Common myeloid progenitor, CD34-positive (primary cell): Measurements from ENCODE around the gene MTX1.
"Not testable (repeated sequence)": the region's sequence is repeated elsewhere in the genome, so short reads cannot be mapped to it uniquely, and the experiment has no call there.

Experiments used
- CTCF ChIA-PET: fragments of 350-600 bp; sonication (Branson Sonifier 250); formaldehyde crosslinking; loops from one replicate; lab custom pipeline; 2021; ENCODE audit warnings: antibody characterized with exemption; lab: Charles Lee
- POLR2A ChIA-PET: fragments of 350-600 bp; sonication (Branson Sonifier 250); formaldehyde crosslinking; loops from one replicate; lab custom pipeline; 2021; ENCODE audit warnings: antibody characterized with exemption; lab: Charles Lee
- DNase-seq, 3 donors: peaks; one replicate each; pipeline versions ENCODE4 v3.0.0 to v3.0.0-alpha.2; 2013
- H3K27ac ChIP-seq, 2 experiments: 1 replicate in 1 of 2; 2 replicates in 1 of 2; pipeline ENCODE4 v1.7.0; 2013; ENCODE audit warnings: inconsistent platforms in 2 of 2, low read length in 2 of 2, mild to moderate bottlenecking in 2 of 2, low read depth in 1 of 2, moderate library complexity in 1 of 2; ENCODE audit not compliant: severe bottlenecking in 2 of 2, insufficient read depth in 1 of 2, poor library complexity in 1 of 2
- H3K27me3 ChIP-seq, 5 experiments: replicated peaks in 2 of 5; 1 replicate in 3 of 5; 2 replicates in 2 of 5; pipeline versions ENCODE4 v1.6.1 to v1.7.0; 2013; ENCODE audit warnings: low read length in 4 of 5, mild to moderate bottlenecking in 2 of 5, moderate library complexity in 2 of 5, inconsistent platforms in 1 of 5; ENCODE audit not compliant: insufficient read depth in 5 of 5, control insufficient read depth in 4 of 5
- H3K36me3 ChIP-seq, 4 experiments: 1 replicate in 2 of 4; 2 replicates in 2 of 4; pipeline versions ENCODE4 v1.6.1 to v1.7.0; 2013; ENCODE audit warnings: low read length in 3 of 4, control low read depth in 1 of 4, mild to moderate bottlenecking in 1 of 4; ENCODE audit not compliant: control insufficient read depth in 4 of 4, insufficient read depth in 4 of 4
- H3K4me1 ChIP-seq, 4 experiments: 1 replicate in 3 of 4; 2 replicates in 1 of 4; pipeline versions ENCODE4 v1.6.1 to v1.7.1; 2013; ENCODE audit warnings: low read length in 3 of 4, mild to moderate bottlenecking in 3 of 4, control low read depth in 1 of 4, inconsistent platforms in 1 of 4, moderate library complexity in 1 of 4; ENCODE audit not compliant: control insufficient read depth in 4 of 4, insufficient read depth in 4 of 4; ENCODE audit errors: control extremely low read depth in 1 of 4
- H3K4me3 ChIP-seq, 7 experiments: 1 replicate in 4 of 7; 2 replicates in 3 of 7; pipeline versions ENCODE4 v1.5.1 to v1.7.0; 2013; ENCODE audit warnings: mild to moderate bottlenecking in 7 of 7, low read length in 6 of 7, moderate library complexity in 6 of 7, inconsistent platforms in 2 of 7, low read depth in 2 of 7, control low read depth in 1 of 7; ENCODE audit not compliant: insufficient read depth in 4 of 7, control insufficient read depth in 1 of 7; ENCODE audit errors: extremely low read depth in 1 of 7
- H3K9me3 ChIP-seq, 5 experiments: 1 replicate in 4 of 5; 2 replicates in 1 of 5; pipeline versions ENCODE4 v1.6.1 to v1.7.1; 2013; ENCODE audit warnings: low read length in 4 of 5, mild to moderate bottlenecking in 2 of 5, inconsistent platforms in 1 of 5, low read depth in 1 of 5, moderate library complexity in 1 of 5; ENCODE audit not compliant: control insufficient read depth in 4 of 5, insufficient read depth in 2 of 5; ENCODE audit errors: control extremely low read depth in 1 of 5
- WGBS: methylation state at CpG from one replicate; pipeline ENCODE4 v1.1.5; 2013; ENCODE audit not compliant: insufficient coverage; 5-methylcytosine and 5-hydroxymethylcytosine counted together

The MTX1 gene

GRCh38 chr1:155232001-155232978 lies 23.8 kb downstream of the MTX1 start:
- CTCF ChIA-PET = interaction anchor here (1.1 kb wide), 1 partner anchor 25 kb away, joined by 5 read pairs; no protein-coding TSS in a partner anchor
- POLR2A ChIA-PET, H3K27ac ChIP-seq, H3K4me1 ChIP-seq, H3K27me3 ChIP-seq, H3K9me3 ChIP-seq, DNase-seq, H3K4me3 ChIP-seq: not testable (repeated sequence)
- 87% methylated on average over 6 of the region's 13 CpGs for WGBS
- peaks cover 5 to 19% (median 8%) of the 10 kb centered on the region in 4 experiments for H3K36me3 ChIP-seq

GRCh38 chr1:155233502-155233901 lies 25.0 kb downstream of the MTX1 start:
- H3K4me3 ChIP-seq, H3K27me3 ChIP-seq, H3K27ac ChIP-seq, DNase-seq, H3K4me1 ChIP-seq, POLR2A ChIA-PET, CTCF ChIA-PET, H3K9me3 ChIP-seq: not testable (repeated sequence)
- H3K36me3 ChIP-seq = peaks cover 6 to 27% (median 12%) of the 10 kb centered on the region in 4 experiments
- 78% methylated on average over 1 of the region's 5 CpGs for WGBS

- peaks cover 6 to 32% (median 16%) of the 10 kb centered on the region in 4 experiments for H3K36me3 ChIP-seq
- H3K27me3 ChIP-seq, H3K4me1 ChIP-seq, H3K27ac ChIP-seq, H3K4me3 ChIP-seq, H3K9me3 ChIP-seq, DNase-seq, POLR2A ChIA-PET: not testable (repeated sequence)
- WGBS = 94% methylated on average over 3 of the region's 9 CpGs
- CTCF ChIA-PET = interaction anchor here (0.7 kb wide), 1 partner anchor 15 kb away, joined by 3 read pairs; no protein-coding TSS in a partner anchor
Measured at GRCh38 chr1:155235375-155235774, 26.9 kb downstream of the MTX1 start.

- peaks cover 6 to 32% (median 16%) of the 10 kb centered on the region in 4 experiments for H3K36me3 ChIP-seq
- no peaks in the 10 kb centered on the region for H3K9me3 ChIP-seq
- ChIA-PET POLR2A (no interaction called here), CTCF (no interaction called here)
- no peak overlapping the region for H3K4me3 ChIP-seq
- WGBS = no CpG with 5 or more reads among the region's 5 CpGs
- no peak overlapping the region for H3K27ac ChIP-seq
- DNase-seq = no peak
- no peaks in the 10 kb centered on the region for H3K27me3 ChIP-seq
- peaks cover 0 to 14% (median 7%) of the 10 kb centered on the region in 4 experiments for H3K4me1 ChIP-seq
Measured at GRCh38 chr1:155236451-155236850, 28.0 kb downstream of the MTX1 start.

- peak; percentile 75 to 86 (median 85) for DNase-seq
- H3K27me3 ChIP-seq = no peaks in the 10 kb centered on the region
- H3K36me3 ChIP-seq = peaks cover 6 to 23% (median 13%) of the 10 kb centered on the region in 4 experiments
- CTCF ChIA-PET = interaction anchor here (1.1 to 3.6 kb wide), 6 partner anchors 10 to 75 kb away, joined by 3 to 19 read pairs (median 3); partner anchors contain the start of genes KRTCAP2 and THBS3
- WGBS = 23% methylated on average over 3 of the region's 4 CpGs
- H3K4me3 ChIP-seq = peak overlapping the region in 6 of 7 experiments; percentile 59 to 85 (median 64)
- H3K27ac ChIP-seq = peak overlapping the region in 1 of 2 experiments; percentile 75
- H3K9me3 ChIP-seq = no peaks in the 10 kb centered on the region
- POLR2A ChIA-PET = interaction anchor here (0.6 kb wide), 1 partner anchor 301 kb away, joined by 3 read pairs; no protein-coding TSS in a partner anchor
- H3K4me1 ChIP-seq = peaks cover 6 to 39% (median 32%) of the 10 kb centered on the region in 4 experiments
Measured at GRCh38 chr1:155241069-155241679, 32.7 kb downstream of the MTX1 start.

- Histone ChIP-seq H3K4me1 (peaks cover 6 to 39% (median 32%) of the 10 kb centered on the region in 4 experiments), H3K27ac (peak overlapping the region in 1 of 2 experiments; percentile 1), H3K27me3 (no peaks in the 10 kb centered on the region), H3K36me3 (peaks cover 2 to 17% (median 12%) of the 10 kb centered on the region in 4 experiments), H3K9me3 (no peaks in the 10 kb centered on the region), H3K4me3 (no peak overlapping the region)
- ChIA-PET CTCF (interaction anchor here (0.7 to 3.6 kb wide), 5 partner anchors 9 to 76 kb away, joined by 3 to 19 read pairs (median 4); partner anchors contain the start of genes MTX1 and THBS3), POLR2A (no interaction called here)
- peak in 1 of 3 donors; percentile 30 for DNase-seq
- WGBS = 75% methylated on average over 4 of the region's 4 CpGs
Measured at GRCh38 chr1:155241841-155242264, 33.4 kb downstream of the MTX1 start.
